HepG2 (cell line): ENCODE results near the gene ZNF770. TPM values are rescaled to one million over a fixed set of nuclear protein-coding genes. Genes with fewer than 3 reads are reported as not detected.

Source experiments
- ARID2 ChIP-seq: sonication (generic); formaldehyde crosslinking; IDR thresholded peaks from 2 replicates; pipeline ENCODE4 v1.8.1; 2022; ENCODE audit warnings: mild to moderate bottlenecking, missing genetic modification reagents, borderline replicate concordance
- EP300 ChIP-seq, 3 experiments: sonication (generic) in 1 of 3; formaldehyde crosslinking in 1 of 3; IDR thresholded peaks; 2 replicates each; pipeline versions ENCODE4 v1.5.1 to v1.6.1; 2011 to 2020; ENCODE audit warnings: low read depth in 2 of 3, low read length in 2 of 3, borderline replicate concordance in 1 of 3, improper control_type of control experiment in 1 of 3, mild to moderate bottlenecking in 1 of 3, missing genetic modification reagents in 1 of 3, moderate library complexity in 1 of 3
- GATAD2A ChIP-seq: IDR thresholded peaks from 2 replicates; pipeline ENCODE4 v1.6.1; 2016
- HNRNPUL1 ChIP-seq: fragments of 200-400 bp; formaldehyde crosslinking; IDR thresholded peaks from 2 replicates; pipeline ENCODE4 v1.6.1; 2017; ENCODE audit warnings: low read depth, mild to moderate bottlenecking, low read length, moderate library complexity
- KLF6 ChIP-seq: IDR thresholded peaks from 2 replicates; pipeline ENCODE4 v1.8.0; 2016; ENCODE audit warnings: missing biosample characterization, missing genetic modification reagents
- NCOR1 ChIP-seq: fragments of 200-600 bp; sonication (generic); IDR thresholded peaks from 2 replicates; pipeline ENCODE4 v1.7.0; 2017; ENCODE audit warnings: antibody characterized with exemption, low read length, borderline replicate concordance
- PHF20 ChIP-seq: sonication (generic); formaldehyde crosslinking; IDR thresholded peaks from 2 replicates; pipeline ENCODE4 v1.5.0; 2020; ENCODE audit warnings: mild to moderate bottlenecking, missing genetic modification reagents
- POLR2AphosphoS2 ChIP-seq: IDR thresholded peaks from 2 replicates; pipeline ENCODE4 v1.6.1; 2011; ENCODE audit warnings: low read depth, low read length, improper control_type of control experiment
- RBFOX2 ChIP-seq: fragments of 200-400 bp; formaldehyde crosslinking; IDR thresholded peaks from 2 replicates; pipeline ENCODE4 v1.6.1; 2017; ENCODE audit warnings: low read depth, mild to moderate bottlenecking, low read length
- SP1 ChIP-seq, 2 experiments: fragments of 450-650 bp in 1 of 2; sonication (generic) in 1 of 2; formaldehyde crosslinking in 1 of 2; IDR thresholded peaks; 2 replicates each; pipeline versions ENCODE4 v1.4.0 to v1.6.1; 2016 to 2020; ENCODE audit warnings: missing genetic modification reagents in 1 of 2
- SP2 ChIP-seq: sonication (generic); formaldehyde crosslinking; IDR thresholded peaks from 2 replicates; pipeline ENCODE4 v1.5.1; 2020; ENCODE audit warnings: mild to moderate bottlenecking, missing genetic modification reagents
- YY1 ChIP-seq: IDR thresholded peaks from 2 replicates; pipeline ENCODE4 v1.6.1; 2011; ENCODE audit warnings: low read length, low read depth, moderate library complexity, mild to moderate bottlenecking; ENCODE audit not compliant: insufficient read depth, insufficient replicate concordance
- ZBTB7A ChIP-seq: sonication (generic); formaldehyde crosslinking; IDR thresholded peaks from 2 replicates; pipeline ENCODE4 v1.8.0; 2022; ENCODE audit warnings: mild to moderate bottlenecking, missing genetic modification reagents
- ZKSCAN8 ChIP-seq: IDR thresholded peaks from 2 replicates; pipeline ENCODE4 v1.6.1; 2016; ENCODE audit warnings: borderline replicate concordance, missing genetic modification reagents, missing compliant biosample characterization
- ZNF263 ChIP-seq: sonication (generic); formaldehyde crosslinking; IDR thresholded peaks from 2 replicates; pipeline ENCODE4 v1.4.0; 2020; ENCODE audit warnings: missing genetic modification reagents
- ZNF703 ChIP-seq: sonication (generic); formaldehyde crosslinking; IDR thresholded peaks from 2 replicates; pipeline ENCODE4 v1.5.1; 2020; ENCODE audit warnings: missing genetic modification reagents, mild to moderate bottlenecking, moderate library complexity, borderline replicate concordance
- ZNF747 ChIP-seq: sonication (generic); formaldehyde crosslinking; IDR thresholded peaks from 2 replicates; pipeline ENCODE4 v1.8.1; 2023; ENCODE audit warnings: missing genetic modification reagents, mild to moderate bottlenecking, borderline replicate concordance
- ZNF816 ChIP-seq: sonication (generic); formaldehyde crosslinking; IDR thresholded peaks from 2 replicates; pipeline ENCODE4 v1.8.0; 2022; ENCODE audit warnings: missing genetic modification reagents, mild to moderate bottlenecking, borderline replicate concordance
- ZUFSP ChIP-seq: sonication (generic); formaldehyde crosslinking; IDR thresholded peaks from 2 replicates; pipeline ENCODE4 v1.9.0; 2021; ENCODE audit warnings: missing genetic modification reagents, mild to moderate bottlenecking, borderline replicate concordance
- polyA plus RNA-seq, 8 experiments: library from polyadenylated mRNA; depleted of rRNA in 3 of 8; stranded (reverse) in 7 of 8; unstranded in 1 of 8; fragments of >200 nt; fragmentation: Illumina TruSeq in 4 of 8; extraction: Trizol in 4 of 8; gene quantifications; 2 replicates each; pipeline versions ENCODE4 v1.2.1 to v1.2.3, GENCODE V29; 2011 to 2016; ENCODE audit warnings: low read depth in 4 of 8, missing spikeins in 1 of 8, mixed read lengths in 1 of 8; ENCODE audit not compliant: insufficient read depth in 1 of 8
- total RNA-seq, 5 experiments: library from RNA; depleted of rRNA; stranded (reverse); fragments of >200 nt; fragmentation: Illumina TruSeq; extraction: Trizol; gene quantifications; 2 replicates each; pipeline ENCODE4 v1.2.3, GENCODE V29; 2016; ENCODE audit warnings: low read depth in 1 of 5
- TF ChIP-seq, protein P1 (sequence below): fragments of 450-650 bp; IDR thresholded peaks from 2 replicates; pipeline ENCODE4 v1.6.1; 2017
- TF ChIP-seq, protein P2 (sequence below): sonication (generic); formaldehyde crosslinking; IDR thresholded peaks from 2 replicates; pipeline ENCODE4 v1.4.0; 2020; ENCODE audit warnings: mild to moderate bottlenecking, missing genetic modification reagents, borderline replicate concordance
- TF ChIP-seq, protein P3 (sequence below): sonication (generic); formaldehyde crosslinking; IDR thresholded peaks from 2 replicates; pipeline ENCODE4 v1.4.0; 2020; ENCODE audit warnings: missing genetic modification reagents, borderline replicate concordance

The ZNF770 gene
- total and polyA plus RNA-seq, 2 of the 13 experiments (the other 11 are each of a cell fraction or from before 2014, with no cell fraction given): 15.5 to 33.1 TPM

GRCh38 chr15:34988027-34988902 is at the start of gene ZNF770 (continued):
- 0 out of 2 replicates have a peak, but pooled peaks have one; percentile 43 for TF ChIP-seq ZBTB7A (CRISPR knock-in tag)
- peak; percentile 44; the same call in 1 of the 2 replicates for TF ChIP-seq HNRNPUL1
- TF ChIP-seq, protein P1, sequence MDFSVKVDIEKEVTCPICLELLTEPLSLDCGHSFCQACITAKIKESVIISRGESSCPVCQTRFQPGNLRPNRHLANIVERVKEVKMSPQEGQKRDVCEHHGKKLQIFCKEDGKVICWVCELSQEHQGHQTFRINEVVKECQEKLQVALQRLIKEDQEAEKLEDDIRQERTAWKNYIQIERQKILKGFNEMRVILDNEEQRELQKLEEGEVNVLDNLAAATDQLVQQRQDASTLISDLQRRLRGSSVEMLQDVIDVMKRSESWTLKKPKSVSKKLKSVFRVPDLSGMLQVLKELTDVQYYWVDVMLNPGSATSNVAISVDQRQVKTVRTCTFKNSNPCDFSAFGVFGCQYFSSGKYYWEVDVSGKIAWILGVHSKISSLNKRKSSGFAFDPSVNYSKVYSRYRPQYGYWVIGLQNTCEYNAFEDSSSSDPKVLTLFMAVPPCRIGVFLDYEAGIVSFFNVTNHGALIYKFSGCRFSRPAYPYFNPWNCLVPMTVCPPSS: no peak
- TF ChIP-seq POLR2AphosphoS2: no peak
- no peak; the same call in 1 of the 2 replicates for TF ChIP-seq ARID2 (CRISPR knock-in tag)
- no peak for TF ChIP-seq ZUFSP (CRISPR knock-in tag)
- no peak for TF ChIP-seq SP1 (IDR thresholded peaks at IDR 0.05)
- TF ChIP-seq SP1 (CRISPR knock-in tag; IDR thresholded peaks at IDR 0.05): peak; percentile 67; the same call in 1 of the 2 replicates
- TF ChIP-seq, protein P2, sequence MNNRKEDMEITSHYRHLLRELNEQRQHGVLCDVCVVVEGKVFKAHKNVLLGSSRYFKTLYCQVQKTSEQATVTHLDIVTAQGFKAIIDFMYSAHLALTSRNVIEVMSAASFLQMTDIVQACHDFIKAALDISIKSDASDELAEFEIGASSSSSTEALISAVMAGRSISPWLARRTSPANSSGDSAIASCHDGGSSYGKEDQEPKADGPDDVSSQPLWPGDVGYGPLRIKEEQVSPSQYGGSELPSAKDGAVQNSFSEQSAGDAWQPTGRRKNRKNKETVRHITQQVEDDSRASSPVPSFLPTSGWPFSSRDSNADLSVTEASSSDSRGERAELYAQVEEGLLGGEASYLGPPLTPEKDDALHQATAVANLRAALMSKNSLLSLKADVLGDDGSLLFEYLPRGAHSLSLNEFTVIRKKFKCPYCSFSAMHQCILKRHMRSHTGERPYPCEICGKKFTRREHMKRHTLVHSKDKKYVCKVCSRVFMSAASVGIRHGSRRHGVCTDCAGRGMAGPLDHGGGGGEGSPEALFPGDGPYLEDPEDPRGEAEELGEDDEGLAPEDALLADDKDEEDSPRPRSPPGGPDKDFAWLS (CRISPR knock-in tag): 0 out of 2 replicates have a peak, but pooled peaks have one; percentile 36
- TF ChIP-seq ZNF816 (CRISPR knock-in tag): peak; percentile 94
- TF ChIP-seq ZNF747 (CRISPR knock-in tag): peak; percentile 59; the same call in 1 of the 2 replicates
- TF ChIP-seq, protein P3, sequence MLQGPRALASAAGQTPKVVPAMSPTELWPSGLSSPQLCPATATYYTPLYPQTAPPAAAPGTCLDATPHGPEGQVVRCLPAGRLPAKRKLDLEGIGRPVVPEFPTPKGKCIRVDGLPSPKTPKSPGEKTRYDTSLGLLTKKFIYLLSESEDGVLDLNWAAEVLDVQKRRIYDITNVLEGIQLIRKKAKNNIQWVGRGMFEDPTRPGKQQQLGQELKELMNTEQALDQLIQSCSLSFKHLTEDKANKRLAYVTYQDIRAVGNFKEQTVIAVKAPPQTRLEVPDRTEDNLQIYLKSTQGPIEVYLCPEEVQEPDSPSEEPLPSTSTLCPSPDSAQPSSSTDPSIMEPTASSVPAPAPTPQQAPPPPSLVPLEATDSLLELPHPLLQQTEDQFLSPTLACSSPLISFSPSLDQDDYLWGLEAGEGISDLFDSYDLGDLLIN (CRISPR knock-in tag): peak; percentile 18; the same call in 1 of the 2 replicates
- TF ChIP-seq RBFOX2: peak; percentile 99
- TF ChIP-seq ZNF703 (CRISPR knock-in tag): no peak
- peak; percentile 36; the same call in 1 of the 2 replicates for TF ChIP-seq ZNF263 (CRISPR knock-in tag)
- peak; percentile 88 for TF ChIP-seq YY1
- TF ChIP-seq SP2 (CRISPR knock-in tag): peak; percentile 52
- TF ChIP-seq ZKSCAN8 (CRISPR knock-in tag): no peak
- TF ChIP-seq EP300 (IDR thresholded peaks at IDR 0.05; ENCODE audit: low read depth in 2 of 2, low read length in 2 of 2): no peak
- TF ChIP-seq EP300 (CRISPR knock-in tag; IDR thresholded peaks at IDR 0.05; ENCODE audit: borderline replicate concordance): no peak; the same call in 1 of the 2 replicates
- TF ChIP-seq NCOR1: peak; percentile 8; the same call in 1 of the 2 replicates
- TF ChIP-seq PHF20: peak; percentile 93
- no peak for TF ChIP-seq KLF6 (CRISPR knock-in tag)
- TF ChIP-seq GATAD2A (CRISPR knock-in tag): 0 out of 2 replicates have a peak, but pooled peaks have one; percentile 16
